Testis (tissue), 5 donors: ENCODE data around the gene TMSB15C. TPM values are rescaled to one million over a fixed set of nuclear protein-coding genes. Genes with fewer than 3 reads are reported as not detected.
"Not testable (repeated sequence)": the region's sequence is repeated elsewhere in the genome, so short reads cannot be mapped to it uniquely, and the experiment has no call there.

Source experiments
- DNase-seq: peaks from one replicate; pipeline ENCODE4 v3.0.0-alpha.2; 2019
- H3K27ac ChIP-seq, 2 donors: fragments of 200-600 bp; sonication (generic); one replicate each; pipeline ENCODE4 v1.5.1; 2019
- H3K27me3 ChIP-seq: fragments of 200-600 bp; sonication (generic); one replicate; pipeline ENCODE4 v1.5.1; 2019
- H3K36me3 ChIP-seq: fragments of 200-600 bp; sonication (generic); one replicate; pipeline ENCODE4 v1.5.1; 2017; ENCODE audit warnings: low read depth; ENCODE audit errors: missing control alignments
- H3K4me1 ChIP-seq: fragments of 200-600 bp; sonication (generic); one replicate; pipeline ENCODE4 v1.5.1; 2019
- H3K4me3 ChIP-seq, 2 donors: fragments of 200-600 bp; sonication (generic); one replicate each; pipeline ENCODE4 v1.5.1; 2017 to 2019
- H3K9me3 ChIP-seq: fragments of 200-600 bp; sonication (generic); one replicate; pipeline ENCODE4 v1.5.1; 2017
- POLR2A ChIP-seq: fragments of 450-650 bp; IDR thresholded peaks from one replicate; pipeline ENCODE4 v1.6.1; 2017; ENCODE audit warnings: antibody characterized with exemption, mild to moderate bottlenecking, moderate library complexity
- WGBS, 2 donors: methylation state at CpG; one replicate each; pipeline ENCODE4 v1.1.5; 2018; 5-methylcytosine and 5-hydroxymethylcytosine counted together
- intact Hi-C: fragments of 100-400 bp; cut with DNase I; formaldehyde crosslinking; loops from one replicate; pipeline ENCODE4 v1.15.1; 2023; ENCODE audit warnings: low total_unique reads
- long read RNA-seq, 2 donors: transcript quantifications; one replicate each; lab custom pipeline, GENCODE V29; 2026
- polyA plus RNA-seq: library from polyadenylated mRNA; stranded (reverse); fragments of 350-450 nt; fragmentation: Illumina TruSeq; extraction: RNeasy Lipid Tissue Mini Kit (QIAGEN cat#74804); gene quantifications from one replicate; pipeline ENCODE4 v1.2.3, GENCODE V29; 2014; ENCODE audit warnings: low read depth, low replicate concordance; ENCODE audit not compliant: insufficient read depth
- total RNA-seq, 2 donors: library from RNA; depleted of rRNA; stranded (reverse); fragments of >200 nt; gene quantifications; one replicate each; pipeline ENCODE4 v1.2.3, GENCODE V29; 2016
- TF ChIP-seq, protein P1 (sequence below), 3 experiments: fragments of 450-650 bp in 2 of 3; fragments of 200-600 bp in 1 of 3; sonication (generic) in 1 of 3; IDR thresholded peaks; one replicate each; pipeline ENCODE4 v1.5.1; 2016 to 2019; ENCODE audit warnings: antibody characterized with exemption in 3 of 3, mild to moderate bottlenecking in 2 of 3, moderate library complexity in 1 of 3

Gene TMSB15C
- total RNA-seq: 1 to 10 TPM; 2.7 to 3.4 TPM
- 1.5 TPM for polyA plus RNA-seq
- long read RNA-seq, donor 1, partial matches to known transcripts: 0 of 5 reads
- long read RNA-seq, donor 1, other reads (novel, unspliced or antisense): 0 of 5 reads
- long read RNA-seq, donor 2, transcript TMSB15B-207 (3 exons, 947 nt): major isoform, 5 of 5 reads
- long read RNA-seq, donor 2, partial matches to known transcripts: 0 of 5 reads
- long read RNA-seq, donor 2, other reads (novel, unspliced or antisense): 0 of 5 reads

GRCh38 chrX:104075778-104076445 is at the start of gene TMSB15C:
TMSB15C (minus strand) TSS chrX:104076236.
- H3K9me3 ChIP-seq, H3K27ac ChIP-seq, intact Hi-C loops, H3K27me3 ChIP-seq, H3K4me3 ChIP-seq, H3K36me3 ChIP-seq, DNase-seq, H3K4me1 ChIP-seq: not testable (repeated sequence)
- no CpG with 5 or more reads among the region's 46 CpGs for WGBS, 2 donors

DNA sequence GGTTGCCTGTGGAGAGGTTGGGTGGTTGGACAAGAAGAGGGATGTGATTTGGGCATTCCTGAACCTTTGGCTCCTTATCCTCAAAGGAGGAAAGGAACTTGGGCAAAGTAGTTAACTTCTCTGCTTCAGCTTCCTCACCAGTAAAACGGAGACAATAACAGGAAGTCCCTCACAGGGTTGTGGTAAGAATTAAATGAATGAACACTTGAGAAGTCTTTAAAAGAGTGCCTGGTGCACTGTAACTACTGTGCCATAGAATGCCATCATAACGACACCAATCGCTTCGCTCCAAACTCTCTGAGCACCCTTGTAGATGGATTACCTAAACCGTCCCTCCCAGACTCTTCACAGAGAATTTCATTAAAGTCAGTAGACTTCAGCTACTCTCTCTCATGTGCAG is 46.8 kb upstream of the TMSB15C start:
- Histone ChIP-seq H3K36me3 (no peaks in the 10 kb centered on the region), H3K9me3 (no peaks in the 10 kb centered on the region), H3K27me3 (no peaks in the 10 kb centered on the region), H3K4me1 (no peaks in the 10 kb centered on the region), H3K27ac (no peak overlapping the region), H3K4me3 (no peak overlapping the region)
- WGBS, 2 donors: 81 to 86% methylated on average over 5 of the region's 5 CpGs
- intact Hi-C loops: no loop called here
- DNase-seq: no peak
- TF ChIP-seq, protein P1, sequence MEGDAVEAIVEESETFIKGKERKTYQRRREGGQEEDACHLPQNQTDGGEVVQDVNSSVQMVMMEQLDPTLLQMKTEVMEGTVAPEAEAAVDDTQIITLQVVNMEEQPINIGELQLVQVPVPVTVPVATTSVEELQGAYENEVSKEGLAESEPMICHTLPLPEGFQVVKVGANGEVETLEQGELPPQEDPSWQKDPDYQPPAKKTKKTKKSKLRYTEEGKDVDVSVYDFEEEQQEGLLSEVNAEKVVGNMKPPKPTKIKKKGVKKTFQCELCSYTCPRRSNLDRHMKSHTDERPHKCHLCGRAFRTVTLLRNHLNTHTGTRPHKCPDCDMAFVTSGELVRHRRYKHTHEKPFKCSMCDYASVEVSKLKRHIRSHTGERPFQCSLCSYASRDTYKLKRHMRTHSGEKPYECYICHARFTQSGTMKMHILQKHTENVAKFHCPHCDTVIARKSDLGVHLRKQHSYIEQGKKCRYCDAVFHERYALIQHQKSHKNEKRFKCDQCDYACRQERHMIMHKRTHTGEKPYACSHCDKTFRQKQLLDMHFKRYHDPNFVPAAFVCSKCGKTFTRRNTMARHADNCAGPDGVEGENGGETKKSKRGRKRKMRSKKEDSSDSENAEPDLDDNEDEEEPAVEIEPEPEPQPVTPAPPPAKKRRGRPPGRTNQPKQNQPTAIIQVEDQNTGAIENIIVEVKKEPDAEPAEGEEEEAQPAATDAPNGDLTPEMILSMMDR (IDR thresholded peaks at IDR 0.05): no peak
- TF ChIP-seq POLR2A: no peak

DNA sequence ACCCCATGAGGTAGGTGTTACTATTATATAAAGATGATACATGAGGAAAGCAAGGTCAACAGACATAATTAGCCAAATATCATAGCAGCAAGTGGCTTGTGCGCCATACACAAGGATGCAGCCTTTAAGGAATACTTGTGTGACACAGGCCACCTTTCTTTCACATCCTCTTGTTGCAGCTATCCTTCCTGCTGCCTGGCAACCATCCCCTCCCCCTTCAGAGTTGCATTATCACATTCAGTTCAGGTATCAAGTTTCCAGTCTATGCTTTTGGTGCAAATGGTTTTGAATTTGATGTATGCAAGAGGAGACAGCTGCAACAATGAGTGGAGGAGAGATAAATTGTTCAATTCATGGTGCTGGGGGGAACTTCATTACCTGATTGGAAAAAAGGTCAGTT is 42.7 kb upstream of the TMSB15C start:
- WGBS, 2 donors: 100% methylated on average over 1 of the region's 1 CpG; no CpG with 5 or more reads in 1 of the 2 donors
- Histone ChIP-seq H3K36me3 (no peaks in the 10 kb centered on the region), H3K4me3 (no peak overlapping the region), H3K9me3 (no peaks in the 10 kb centered on the region), H3K27ac (no peak overlapping the region), H3K4me1 (peaks cover under 1% of the 10 kb centered on the region), H3K27me3 (no peaks in the 10 kb centered on the region)
- intact Hi-C loops: no loop called here
- TF ChIP-seq POLR2A: no peak
- TF ChIP-seq, protein P1 (IDR thresholded peaks at IDR 0.05): no peak
- DNase-seq: no peak

DNA sequence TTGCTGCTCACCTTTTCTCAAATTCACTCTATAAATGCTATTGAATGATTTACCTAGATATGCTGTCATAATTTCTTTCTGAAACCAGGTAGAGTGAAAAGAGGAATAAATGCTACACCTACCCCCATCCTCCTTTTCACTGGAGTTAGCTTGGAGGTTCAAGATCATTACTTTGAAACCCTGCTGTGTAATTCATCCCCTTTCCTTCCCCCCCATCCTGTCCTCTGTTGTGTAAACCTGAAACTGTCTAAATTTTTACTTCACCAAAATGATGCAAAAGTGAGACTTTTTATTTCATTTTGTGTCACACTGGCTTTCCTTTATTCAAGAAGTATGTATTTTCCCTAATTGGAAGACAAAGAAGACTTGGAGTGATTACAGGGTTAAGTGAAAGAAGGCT is 41.7 kb upstream of the TMSB15C start:
- TF ChIP-seq, protein P1 (IDR thresholded peaks at IDR 0.05): no peak
- TF ChIP-seq POLR2A: no peak
- no peaks in the 10 kb centered on the region for H3K27me3 ChIP-seq
- H3K36me3 ChIP-seq: no peaks in the 10 kb centered on the region
- intact Hi-C loops: no loop called here
- H3K4me1 ChIP-seq: peaks cover 3% of the 10 kb centered on the region
- no peak overlapping the region for H3K4me3 ChIP-seq
- no peak for DNase-seq
- no peaks in the 10 kb centered on the region for H3K9me3 ChIP-seq
- no peak overlapping the region for H3K27ac ChIP-seq

DNA sequence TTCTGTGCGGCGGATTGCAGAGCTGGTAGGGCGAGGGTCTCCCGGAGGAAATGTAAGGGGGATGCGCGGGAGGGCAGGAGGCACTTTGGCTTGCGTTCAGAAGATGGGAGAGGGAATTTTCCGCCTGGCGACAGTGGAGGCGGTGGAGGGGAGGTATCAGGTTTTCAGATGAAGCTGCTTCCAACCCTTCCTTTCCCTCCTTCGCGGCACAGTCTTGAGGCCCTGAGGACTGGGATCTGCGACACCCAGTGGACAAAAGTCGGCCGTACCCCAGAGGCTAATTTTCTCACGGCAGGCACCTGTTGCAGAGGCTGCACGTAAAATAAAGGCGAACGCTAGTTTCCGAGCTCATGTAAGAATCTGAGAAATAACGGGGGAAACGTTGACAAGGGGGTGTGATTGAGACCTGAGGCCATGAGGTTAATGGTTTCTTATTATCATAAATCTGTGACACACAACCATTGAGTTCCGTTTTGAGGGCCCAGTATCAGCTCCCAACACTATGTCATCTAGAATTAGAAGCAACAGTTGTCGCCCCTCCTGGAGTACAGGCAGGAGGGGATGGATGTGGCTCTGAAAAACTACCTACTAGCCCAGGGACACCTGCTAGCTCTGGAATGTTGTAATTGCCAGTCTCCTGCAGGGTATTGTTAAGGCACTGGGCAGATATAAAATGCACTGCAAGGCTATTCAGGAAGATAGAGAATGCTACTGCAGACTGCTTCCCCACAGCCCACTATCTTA is 37.4 kb upstream of the TMSB15C start:
- intact Hi-C loops: no loop called here
- peak; percentile 62 for DNase-seq
- peaks cover 3% of the 10 kb centered on the region for H3K4me1 ChIP-seq
- no peaks in the 10 kb centered on the region for H3K27me3 ChIP-seq
- 4 to 5% methylated on average over 12 to 24 of the region's 24 CpGs for WGBS, 2 donors
- H3K27ac ChIP-seq: peak overlapping the region in 1 of 2 donors; percentile 73
- H3K4me3 ChIP-seq: peak overlapping the region; percentile 54 to 69
- no peaks in the 10 kb centered on the region for H3K36me3 ChIP-seq
- TF ChIP-seq, protein P1 (IDR thresholded peaks at IDR 0.05): peak; percentile 6 to 14 (median 12)
- no peak for TF ChIP-seq POLR2A
- no peaks in the 10 kb centered on the region for H3K9me3 ChIP-seq
